Activated naive CD8-positive, alpha-beta T cell treated with anti-CD3 and anti-CD28 coated beads for 36 hours (primary cell): ENCODE results near the gene HSD17B1. TPM values are rescaled to one million over a fixed set of nuclear protein-coding genes. Genes with fewer than 3 reads are reported as not detected.
A peak's percentile ranks its signal among the peaks of the same experiment; 100 is the strongest.

Source experiments
- DNase-seq: peaks from one replicate; pipeline ENCODE4 v3.0.0; 2021
- H3K27ac Mint-ChIP-seq: one replicate; pipeline ENCODE4 v1.8.0; 2022; ENCODE audit warnings: mild to moderate bottlenecking, moderate library complexity, mixed read lengths
- H3K27me3 Mint-ChIP-seq: one replicate; pipeline ENCODE4 v1.8.0; 2022; ENCODE audit warnings: mild to moderate bottlenecking, mixed read lengths
- H3K36me3 Mint-ChIP-seq: one replicate; pipeline ENCODE4 v1.8.0; 2021; ENCODE audit warnings: mild to moderate bottlenecking, mixed read lengths
- H3K4me1 Mint-ChIP-seq: one replicate; pipeline ENCODE4 v1.8.0; 2021; ENCODE audit warnings: mixed read lengths
- H3K4me3 Mint-ChIP-seq: one replicate; pipeline ENCODE4 v1.8.0; 2022; ENCODE audit warnings: mild to moderate bottlenecking, moderate library complexity, mixed read lengths
- H3K9me3 Mint-ChIP-seq: one replicate; pipeline ENCODE4 v1.8.0; 2022; ENCODE audit warnings: mixed read lengths
- total RNA-seq, 2 experiments: library from RNA; stranded (reverse); gene quantifications; one replicate each; pipeline ENCODE4 v1.2.3, GENCODE V29; 2021

Gene HSD17B1
- total RNA-seq, 2 experiments from 2014 or later, result 0.25 to 0.26 TPM

- no peaks in the 10 kb centered on the region for H3K9me3 Mint-ChIP-seq
- H3K27ac Mint-ChIP-seq, result no peak overlapping the region
- peaks cover 2% of the 10 kb centered on the region for H3K36me3 Mint-ChIP-seq
- H3K27me3 Mint-ChIP-seq, result no peaks in the 10 kb centered on the region
- DNase-seq, result no peak
- no peak overlapping the region for H3K4me3 Mint-ChIP-seq
- peaks cover 9% of the 10 kb centered on the region for H3K4me1 Mint-ChIP-seq
Observed at GRCh38 chr17:42519546-42520491, 32.9 kb upstream of the HSD17B1 start.

GRCh38 chr17:42520540-42520951 lies 32.2 kb upstream of the HSD17B1 start:
- H3K36me3 Mint-ChIP-seq, result peaks cover 2% of the 10 kb centered on the region
- no peaks in the 10 kb centered on the region for H3K27me3 Mint-ChIP-seq
- H3K4me1 Mint-ChIP-seq, result peaks cover 9% of the 10 kb centered on the region
- H3K27ac Mint-ChIP-seq, result no peak overlapping the region
- no peak overlapping the region for H3K4me3 Mint-ChIP-seq
- peak; percentile 34 for DNase-seq
- H3K9me3 Mint-ChIP-seq, result no peaks in the 10 kb centered on the region

GRCh38 chr17:42521036-42521435 lies 31.7 kb upstream of the HSD17B1 start:
- peaks cover 2% of the 10 kb centered on the region for H3K36me3 Mint-ChIP-seq
- H3K4me3 Mint-ChIP-seq, result no peak overlapping the region
- no peak for DNase-seq
- H3K4me1 Mint-ChIP-seq, result peaks cover 9% of the 10 kb centered on the region
- no peaks in the 10 kb centered on the region for H3K9me3 Mint-ChIP-seq
- no peak overlapping the region for H3K27ac Mint-ChIP-seq
- H3K27me3 Mint-ChIP-seq, result no peaks in the 10 kb centered on the region

GRCh38 chr17:42521666-42522262 lies 31.0 kb upstream of the HSD17B1 start:
- Mint-ChIP-seq H3K27me3 (no peaks in the 10 kb centered on the region), H3K9me3 (no peaks in the 10 kb centered on the region), H3K4me3 (no peak overlapping the region), H3K4me1 (peaks cover 9% of the 10 kb centered on the region), H3K27ac (no peak overlapping the region), H3K36me3 (peaks cover 2% of the 10 kb centered on the region)
- no peak for DNase-seq

GRCh38 chr17:42522263-42522790 lies 30.4 kb upstream of the HSD17B1 start:
- H3K27ac Mint-ChIP-seq, result no peak overlapping the region
- H3K9me3 Mint-ChIP-seq, result no peaks in the 10 kb centered on the region
- H3K27me3 Mint-ChIP-seq, result no peaks in the 10 kb centered on the region
- H3K4me1 Mint-ChIP-seq, result peaks cover 12% of the 10 kb centered on the region
- no peak overlapping the region for H3K4me3 Mint-ChIP-seq
- peaks cover 2% of the 10 kb centered on the region for H3K36me3 Mint-ChIP-seq
- no peak for DNase-seq

- Mint-ChIP-seq H3K4me3 (no peak overlapping the region), H3K4me1 (peaks cover 10% of the 10 kb centered on the region), H3K36me3 (peaks cover 2% of the 10 kb centered on the region), H3K9me3 (no peaks in the 10 kb centered on the region), H3K27ac (no peak overlapping the region), H3K27me3 (no peaks in the 10 kb centered on the region)
- no peak for DNase-seq
Observed at GRCh38 chr17:42522798-42523278, 29.9 kb upstream of the HSD17B1 start.

- H3K4me1 Mint-ChIP-seq, result peaks cover 18% of the 10 kb centered on the region
- H3K9me3 Mint-ChIP-seq, result no peaks in the 10 kb centered on the region
- H3K4me3 Mint-ChIP-seq, result no peak overlapping the region
- no peaks in the 10 kb centered on the region for H3K27me3 Mint-ChIP-seq
- H3K36me3 Mint-ChIP-seq, result peaks cover 2% of the 10 kb centered on the region
- H3K27ac Mint-ChIP-seq, result no peak overlapping the region
- no peak for DNase-seq
Observed at GRCh38 chr17:42525221-42525620, 27.5 kb upstream of the HSD17B1 start.

- Mint-ChIP-seq H3K4me1 (peaks cover 27% of the 10 kb centered on the region), H3K36me3 (peaks cover 2% of the 10 kb centered on the region), H3K9me3 (no peaks in the 10 kb centered on the region), H3K27ac (no peak overlapping the region), H3K27me3 (no peaks in the 10 kb centered on the region), H3K4me3 (no peak overlapping the region)
- no peak for DNase-seq
Observed at GRCh38 chr17:42526031-42526444, 26.7 kb upstream of the HSD17B1 start.

GRCh38 chr17:42527932-42528331 lies 24.8 kb upstream of the HSD17B1 start:
- DNase-seq, result no peak
- Mint-ChIP-seq H3K4me1 (peaks cover 35% of the 10 kb centered on the region), H3K9me3 (no peaks in the 10 kb centered on the region), H3K36me3 (no peaks in the 10 kb centered on the region), H3K4me3 (no peak overlapping the region), H3K27me3 (no peaks in the 10 kb centered on the region), H3K27ac (no peak overlapping the region)

- Mint-ChIP-seq H3K4me3 (no peak overlapping the region), H3K36me3 (no peaks in the 10 kb centered on the region), H3K4me1 (peaks cover 35% of the 10 kb centered on the region), H3K27me3 (no peaks in the 10 kb centered on the region), H3K27ac (no peak overlapping the region), H3K9me3 (no peaks in the 10 kb centered on the region)
- no peak for DNase-seq
Observed at GRCh38 chr17:42529061-42529460, 23.7 kb upstream of the HSD17B1 start.

GRCh38 chr17:42530952-42531454 lies 21.7 kb upstream of the HSD17B1 start:
- no peak for DNase-seq
- no peaks in the 10 kb centered on the region for H3K36me3 Mint-ChIP-seq
- H3K4me3 Mint-ChIP-seq, result no peak overlapping the region
- peaks cover 37% of the 10 kb centered on the region for H3K4me1 Mint-ChIP-seq
- H3K27ac Mint-ChIP-seq, result peak overlapping the region; percentile 25
- no peaks in the 10 kb centered on the region for H3K9me3 Mint-ChIP-seq
- H3K27me3 Mint-ChIP-seq, result no peaks in the 10 kb centered on the region

- Mint-ChIP-seq H3K4me3 (peak overlapping the region; percentile 63), H3K36me3 (no peaks in the 10 kb centered on the region), H3K4me1 (peaks cover 37% of the 10 kb centered on the region), H3K27me3 (no peaks in the 10 kb centered on the region), H3K9me3 (no peaks in the 10 kb centered on the region), H3K27ac (peak overlapping the region; percentile 25)
- peak; percentile 67 for DNase-seq
Observed at GRCh38 chr17:42531455-42532354, 21.0 kb upstream of the HSD17B1 start.

- H3K27me3 Mint-ChIP-seq, result no peaks in the 10 kb centered on the region
- peak overlapping the region; percentile 87 for H3K27ac Mint-ChIP-seq
- H3K4me1 Mint-ChIP-seq, result peaks cover 34% of the 10 kb centered on the region
- H3K9me3 Mint-ChIP-seq, result no peaks in the 10 kb centered on the region
- peak overlapping the region; percentile 84 for H3K4me3 Mint-ChIP-seq
- peaks cover 19% of the 10 kb centered on the region for H3K36me3 Mint-ChIP-seq
- DNase-seq, result no peak
Observed at GRCh38 chr17:42535155-42536047, 17.3 kb upstream of the HSD17B1 start.

- Mint-ChIP-seq H3K4me1 (peaks cover 34% of the 10 kb centered on the region), H3K27ac (peak within 1 kb of the TSS; percentile 87), H3K27me3 (no peaks in the 10 kb centered on the region), H3K9me3 (no peaks in the 10 kb centered on the region), H3K4me3 (peak within 1 kb of the TSS; percentile 87), H3K36me3 (peaks cover 24% of the 10 kb centered on the region)
- DNase-seq, result peak; percentile 91
Observed at GRCh38 chr17:42536048-42536371, 16.7 kb upstream of the HSD17B1 start, which contains the start of gene NAGLU. Gene NAGLU (plus strand): TSS chr17:42536241. CDS start chr17:42536273, 32 bp downstream.
